KOPT-K1 (cell line): ENCODE data around the gene IRF2BPL.
"Not testable (repeated sequence)": the region's sequence is repeated elsewhere in the genome, so short reads cannot be mapped to it uniquely, and the experiment has no call there.

Experiments
- H3K27ac ChIP-seq: fragments of 200-600 bp; sonication (generic); 2 replicates; pipeline ENCODE4 v1.5.1; 2016; ENCODE audit warnings: antibody characterized with exemption, mild to moderate bottlenecking, low read depth, low read length; ENCODE audit not compliant: poor library complexity, severe bottlenecking
- H3K36me3 ChIP-seq: fragments of 200-600 bp; sonication (generic); 2 replicates; pipeline ENCODE4 v1.5.1; 2017; ENCODE audit warnings: antibody characterized with exemption, mild to moderate bottlenecking, low read length, moderate library complexity; ENCODE audit not compliant: insufficient read depth
- H3K9me3 ChIP-seq: fragments of 200-600 bp; sonication (generic); 2 replicates; pipeline ENCODE4 v1.5.1; 2017; ENCODE audit warnings: antibody characterized with exemption, low read length, mild to moderate bottlenecking; ENCODE audit not compliant: insufficient read depth, poor library complexity, severe bottlenecking

The IRF2BPL gene

DNA sequence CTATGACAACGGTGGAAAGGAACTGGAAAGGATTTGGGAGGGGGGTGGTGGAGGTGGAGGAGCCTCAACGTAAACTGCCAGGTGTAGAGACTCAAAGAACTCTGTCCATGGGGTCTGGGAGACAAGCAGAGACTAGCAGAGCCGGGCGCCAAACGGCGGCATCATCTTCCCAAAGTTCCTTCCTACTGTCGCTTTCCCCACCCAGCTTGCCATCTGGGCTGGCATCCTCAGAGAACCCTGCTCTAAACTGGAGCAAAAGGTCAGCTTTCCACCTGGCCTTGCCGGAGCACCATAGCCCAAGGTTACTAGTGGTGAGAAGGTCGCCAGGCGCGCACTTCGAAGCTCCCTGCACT is 4.0 kb upstream of the IRF2BPL start:
- H3K36me3 ChIP-seq: no peaks in the 10 kb centered on the region
- no peaks in the 10 kb centered on the region for H3K9me3 ChIP-seq
- H3K27ac ChIP-seq: peak overlapping the region; percentile 96

DNA sequence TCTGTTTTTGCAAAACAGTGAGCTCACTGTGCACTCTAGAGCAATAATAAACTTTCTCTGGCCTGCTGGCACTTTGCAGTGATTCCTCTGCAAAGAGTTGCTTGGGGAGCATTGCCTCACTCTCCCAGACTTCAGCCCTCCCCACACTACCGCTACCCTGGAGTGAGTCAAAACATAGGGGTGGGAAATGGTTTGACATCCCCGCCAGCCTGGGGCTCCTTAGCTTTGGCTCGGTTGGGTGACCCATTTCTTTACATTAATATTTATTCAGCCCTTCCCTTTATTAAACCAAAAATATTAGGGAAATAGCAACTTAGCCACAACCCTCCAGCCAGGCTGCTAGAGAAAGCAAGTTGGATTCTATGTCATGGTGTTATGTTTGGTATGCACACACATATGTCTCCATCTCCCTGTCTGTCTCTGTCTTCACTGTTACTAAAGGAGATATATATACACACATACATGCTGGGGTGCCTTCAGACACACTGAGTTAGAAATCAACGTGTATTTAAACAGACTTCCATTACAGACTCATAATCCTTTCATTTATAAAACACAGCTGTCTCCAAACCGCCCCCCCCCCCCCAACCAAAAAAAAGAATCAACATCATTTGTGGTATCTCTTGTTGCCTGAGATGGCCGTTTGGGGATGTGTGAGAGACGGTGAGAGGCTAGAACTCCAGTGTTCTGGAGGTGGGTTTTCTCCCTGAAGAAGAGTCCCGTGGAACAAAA is 3.4 kb upstream of the IRF2BPL start:
- Histone ChIP-seq H3K27ac (peak overlapping the region; percentile 96), H3K9me3 (no peaks in the 10 kb centered on the region), H3K36me3 (no peaks in the 10 kb centered on the region)

DNA sequence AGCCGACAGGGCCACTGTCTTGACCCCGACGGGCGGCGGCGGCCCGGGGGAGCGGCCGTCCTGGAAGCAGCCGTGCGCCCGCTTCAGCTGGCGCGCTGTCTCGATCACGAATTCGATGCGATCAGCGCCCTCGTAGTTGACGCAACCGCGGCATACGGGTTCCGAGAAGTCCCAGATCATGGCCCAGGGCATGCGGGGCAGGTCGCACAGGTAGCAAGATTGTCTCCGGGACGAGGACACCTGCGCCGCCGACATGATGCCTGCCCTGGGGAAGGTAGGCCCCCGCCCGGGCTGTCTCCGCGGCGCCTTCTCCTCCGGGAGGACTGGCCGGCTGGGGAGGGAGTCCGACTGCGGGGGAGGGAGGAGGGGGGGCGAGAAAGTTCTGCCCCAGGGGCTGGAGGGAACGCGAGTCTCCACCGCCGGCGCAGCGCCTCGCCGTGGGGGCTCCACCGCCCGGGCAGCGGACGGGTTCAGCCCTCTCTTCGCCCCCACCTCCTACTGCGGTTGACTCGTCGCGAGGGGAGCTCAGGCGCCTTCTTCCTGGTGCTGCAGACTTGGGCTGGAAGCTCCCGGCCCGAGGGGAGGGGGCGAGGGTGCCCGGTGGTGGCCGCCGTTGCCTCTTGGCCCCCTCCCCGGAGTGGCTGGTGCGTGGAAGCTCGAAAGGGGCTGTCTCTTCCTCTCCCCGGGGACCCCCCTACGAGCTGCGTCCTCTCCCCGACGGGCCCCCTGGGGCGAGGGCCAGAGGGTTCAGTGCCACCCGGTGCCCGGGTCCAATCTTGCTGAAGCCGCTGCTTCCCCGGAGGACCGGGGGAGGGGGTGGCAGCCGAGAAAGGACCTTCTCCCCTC is 747 bp downstream of the IRF2BPL start:
- no peaks in the 10 kb centered on the region for H3K9me3 ChIP-seq
- H3K27ac ChIP-seq: peak overlapping the region; percentile 94

DNA sequence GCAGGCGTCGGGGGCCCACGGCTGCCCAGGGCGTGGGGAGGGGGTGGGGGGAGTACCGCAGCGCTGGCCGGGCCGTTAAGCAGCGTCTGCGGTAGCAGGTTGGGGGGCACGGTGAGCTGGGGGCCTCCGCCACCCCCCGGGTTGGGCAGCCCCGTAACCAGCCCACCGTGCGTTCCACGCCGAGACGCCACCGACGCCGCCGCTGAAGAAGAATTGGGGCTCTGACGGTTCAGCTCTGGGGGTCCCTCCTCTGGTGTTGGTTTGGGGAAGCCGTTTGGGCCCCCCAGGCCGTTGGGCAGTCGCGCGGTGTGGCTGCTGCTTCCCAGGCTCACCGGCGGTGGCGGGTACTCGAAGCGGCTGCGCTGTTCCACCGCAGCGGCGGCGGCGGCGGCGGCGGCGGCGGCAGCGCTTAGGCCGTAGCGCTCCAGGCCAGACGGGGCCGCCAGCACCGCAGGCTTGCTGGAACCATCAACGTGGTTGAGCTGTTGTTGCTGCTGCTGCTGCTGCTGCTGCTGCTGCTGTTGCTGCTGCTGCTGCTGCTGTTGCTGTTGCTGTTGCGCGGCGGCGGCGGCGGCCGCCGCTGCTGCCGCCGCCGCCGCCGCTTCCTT is 1.5 kb downstream of the IRF2BPL start:
- Histone ChIP-seq H3K27ac (peak overlapping the region; percentile 94), H3K9me3 (no peaks in the 10 kb centered on the region), H3K36me3 (peaks cover 28% of the 10 kb centered on the region)

More for the DNA sequence above, 747 bp downstream of the IRF2BPL start:
- peaks cover 28% of the 10 kb centered on the region for H3K36me3 ChIP-seq

DNA sequence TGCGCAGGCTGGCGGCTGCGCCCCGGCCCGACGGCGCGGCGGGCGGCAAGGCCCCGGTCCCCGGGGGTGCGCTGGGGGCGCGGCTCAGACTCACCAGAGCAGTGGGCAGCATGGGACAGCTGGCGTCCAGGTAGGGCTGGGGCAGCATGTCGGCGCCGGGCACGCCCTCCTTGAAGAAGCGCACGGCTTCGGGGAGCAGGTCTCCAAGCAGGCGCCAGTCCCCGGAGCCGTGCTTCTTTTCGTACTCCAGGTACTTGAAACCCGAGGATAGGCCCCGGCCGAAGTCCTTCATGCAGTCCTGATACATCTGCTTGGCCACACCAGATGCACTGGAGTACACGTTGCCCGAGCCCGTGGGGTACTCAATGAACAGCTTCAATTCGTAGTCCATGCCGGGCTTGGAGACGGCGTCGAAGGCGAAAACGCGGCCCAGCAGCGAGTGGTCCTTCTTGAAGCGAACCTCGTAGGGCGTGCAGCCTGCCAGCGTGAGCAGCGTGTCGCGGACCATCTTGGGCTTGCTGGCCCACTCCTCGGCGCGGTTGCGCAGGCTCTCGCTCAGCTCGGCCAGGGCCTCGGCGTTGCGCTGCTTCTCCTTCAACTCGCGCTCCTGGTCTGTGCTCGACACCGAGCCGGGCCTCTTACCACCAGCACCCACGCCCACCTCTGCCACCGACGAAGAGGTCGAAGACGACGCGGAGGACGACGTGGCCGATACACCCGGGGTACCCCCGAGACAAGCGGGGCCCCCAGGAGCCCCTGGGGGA is 2.2 kb downstream of the IRF2BPL start:
- Histone ChIP-seq H3K36me3 (peaks cover 28% of the 10 kb centered on the region), H3K9me3 (no peaks in the 10 kb centered on the region), H3K27ac (peak overlapping the region; percentile 94)

DNA sequence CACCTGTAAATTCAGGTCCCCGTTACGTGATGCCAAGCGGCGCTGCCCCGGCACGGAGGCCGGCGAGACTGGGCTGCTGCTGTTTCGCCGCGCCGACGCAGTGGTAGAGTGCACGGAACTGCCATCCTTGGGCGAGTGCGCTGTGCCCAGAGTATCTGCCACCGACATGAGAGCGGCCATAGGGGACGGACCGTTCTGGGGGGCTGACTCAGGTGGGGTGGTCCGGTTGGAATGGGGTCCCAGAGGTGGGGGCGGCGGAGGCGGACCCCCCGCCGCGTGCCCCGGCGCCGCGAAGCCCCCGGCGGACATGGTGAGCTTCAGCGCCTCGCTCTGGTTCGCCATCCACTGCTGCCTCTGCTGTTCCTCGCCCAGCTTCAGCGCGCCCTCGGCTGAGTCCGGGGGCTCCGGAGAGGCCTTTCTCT is 2.8 kb downstream of the IRF2BPL start:
- Histone ChIP-seq H3K36me3 (peaks cover 28% of the 10 kb centered on the region), H3K27ac (no peak overlapping the region), H3K9me3 (no peaks in the 10 kb centered on the region)

DNA sequence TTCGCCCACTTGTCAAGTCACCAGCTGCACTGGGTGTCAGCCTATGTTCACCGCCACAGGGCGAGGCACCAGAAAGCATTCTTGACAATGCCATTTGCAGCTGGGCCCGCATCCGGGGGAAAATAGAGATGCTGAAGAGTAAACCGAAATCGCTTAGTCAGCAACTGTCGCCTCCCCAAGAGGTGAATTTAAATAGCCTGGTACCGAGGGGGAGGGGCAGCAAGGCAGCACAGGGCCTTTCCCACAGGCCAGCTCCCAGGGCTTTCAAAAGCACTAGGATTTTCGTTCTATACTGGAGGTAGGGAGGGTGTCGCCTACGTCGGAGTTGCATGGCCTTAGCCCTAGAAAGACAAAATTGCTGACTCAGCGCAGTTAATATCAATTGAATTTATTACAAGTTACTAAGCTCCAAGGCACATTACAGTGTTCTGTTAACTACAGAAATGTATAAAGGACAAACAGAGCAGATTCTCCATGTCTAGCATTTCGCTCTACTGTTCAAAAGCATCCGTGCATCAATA is 4.3 kb downstream of the IRF2BPL start:
- no peak overlapping the region for H3K27ac ChIP-seq
- no peaks in the 10 kb centered on the region for H3K9me3 ChIP-seq

DNA sequence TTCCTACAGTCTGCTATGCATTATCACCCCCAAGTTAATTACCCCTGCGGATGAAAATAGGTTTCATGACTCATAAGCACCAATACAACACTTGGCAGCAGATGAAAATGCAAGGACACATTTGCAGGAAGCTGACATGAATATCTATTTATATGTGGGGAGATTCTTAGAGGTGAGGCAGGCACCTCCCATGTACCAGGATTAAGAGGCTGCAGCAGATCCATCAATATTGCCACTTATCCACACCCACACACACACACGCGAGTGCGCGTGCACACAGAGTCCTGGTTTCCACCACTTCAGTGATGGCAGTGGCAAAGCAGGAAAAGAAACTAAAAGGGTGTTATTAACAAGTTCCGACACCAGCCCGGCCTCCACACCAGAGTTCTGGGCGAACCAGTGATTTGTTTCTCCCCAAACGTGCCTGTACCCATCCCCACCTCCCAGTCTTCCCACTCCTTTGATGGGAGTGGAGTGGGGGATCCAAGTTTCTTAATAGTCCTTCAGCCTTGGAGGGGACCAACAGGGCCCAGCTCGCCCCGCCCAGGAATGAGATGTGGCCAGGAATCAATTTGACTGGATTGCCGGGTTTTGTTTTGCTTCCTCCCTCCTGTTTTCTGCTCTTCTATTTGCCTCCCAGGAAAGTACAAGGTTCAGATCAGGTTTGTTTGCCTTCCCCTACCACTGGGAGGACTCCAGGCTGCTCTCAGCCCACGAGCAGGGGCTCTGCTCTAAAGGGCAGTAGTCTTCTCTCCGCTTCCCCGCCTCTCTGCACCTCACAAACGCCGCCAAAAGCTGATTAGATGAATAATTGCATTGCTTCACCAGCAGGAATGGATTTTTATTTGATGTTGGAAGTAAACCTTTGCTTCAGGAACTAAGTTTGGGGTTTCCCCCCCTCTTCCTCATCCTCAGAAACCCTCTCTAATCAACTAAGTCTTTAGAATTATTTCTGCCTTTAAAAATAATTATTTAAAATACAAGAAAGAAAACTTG is 5.2 kb downstream of the IRF2BPL start:
- H3K27ac ChIP-seq: no peak overlapping the region
- H3K9me3 ChIP-seq: no peaks in the 10 kb centered on the region
- H3K36me3 ChIP-seq: peaks cover 28% of the 10 kb centered on the region

More for the DNA sequence above, 4.3 kb downstream of the IRF2BPL start:
- H3K36me3 ChIP-seq: peaks cover 28% of the 10 kb centered on the region

DNA sequence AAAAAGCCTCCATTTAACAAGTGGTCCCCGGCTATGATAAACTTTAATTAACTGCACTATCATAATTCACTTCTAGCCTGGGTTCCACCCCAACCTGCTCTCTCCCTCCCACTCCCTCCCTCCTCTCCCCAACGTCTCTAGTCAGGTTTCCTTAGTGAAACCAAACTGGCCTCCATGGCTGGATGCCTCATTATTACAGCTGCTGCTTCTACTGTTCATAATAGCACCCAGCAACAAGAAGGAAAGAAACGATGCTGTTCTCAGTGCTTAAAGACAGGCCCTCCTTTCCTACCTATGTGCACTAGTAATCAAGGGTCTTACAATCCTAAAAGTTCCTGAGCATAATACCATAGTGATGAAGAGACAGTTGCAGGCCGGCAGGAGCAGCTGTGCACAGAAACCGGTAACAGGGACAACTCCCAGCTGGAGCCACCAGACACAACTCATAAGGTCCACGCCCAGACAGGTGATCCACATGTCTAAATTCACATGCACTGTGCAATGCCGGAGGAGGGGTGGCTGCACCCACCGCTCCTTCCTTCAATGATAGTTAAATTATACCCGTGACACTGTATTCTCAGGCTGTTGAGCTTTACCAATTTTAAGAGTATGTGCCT is 6.2 kb downstream of the IRF2BPL start:
- Histone ChIP-seq H3K36me3 (peaks cover 28% of the 10 kb centered on the region), H3K27ac (no peak overlapping the region), H3K9me3 (no peaks in the 10 kb centered on the region)

DNA sequence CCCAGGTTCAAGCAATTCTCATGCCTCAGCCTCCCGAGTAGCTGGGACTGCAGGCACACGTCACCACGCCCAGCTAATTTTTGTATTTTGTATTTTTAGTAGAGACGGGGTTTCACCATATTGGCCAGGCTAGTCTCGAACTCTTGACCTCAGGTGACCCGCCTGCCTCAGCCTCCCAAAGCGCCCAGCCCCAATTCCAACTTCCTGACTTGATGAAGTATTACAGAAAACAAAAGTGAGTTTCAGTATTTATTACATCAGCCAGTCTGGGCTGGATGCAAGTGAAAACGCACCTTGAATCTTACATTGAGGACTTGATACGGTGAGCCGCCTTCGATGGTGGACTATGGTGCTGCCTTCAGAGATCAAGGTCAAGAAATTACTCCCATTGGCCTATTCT is 7.1 kb downstream of the IRF2BPL start:
- not testable (repeated sequence) for H3K27ac ChIP-seq, H3K9me3 ChIP-seq

DNA sequence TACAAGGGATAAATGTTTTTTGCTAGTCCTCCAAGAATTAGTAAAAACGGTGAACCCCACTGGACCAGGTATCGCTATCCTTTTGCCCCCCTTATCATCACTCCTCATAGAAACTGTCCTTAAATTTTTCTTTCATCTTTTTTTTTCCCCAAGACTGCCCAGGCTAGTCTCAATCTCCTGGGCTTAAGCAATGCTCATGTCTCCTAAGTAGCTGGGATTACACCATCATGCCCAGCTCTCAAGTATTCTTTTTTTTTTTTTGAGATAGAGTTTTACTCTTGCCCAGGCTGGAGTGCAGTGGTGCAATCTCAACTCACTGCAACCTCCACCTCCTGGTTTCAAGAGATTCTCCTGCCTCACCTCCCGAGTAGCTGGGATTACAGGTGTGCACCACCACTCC is 9.7 kb downstream of the IRF2BPL start:
- H3K36me3 ChIP-seq: no peaks in the 10 kb centered on the region
- H3K27ac ChIP-seq: no peak overlapping the region
- no peaks in the 10 kb centered on the region for H3K9me3 ChIP-seq

More for the DNA sequence above, 7.1 kb downstream of the IRF2BPL start:
- peaks cover 26% of the 10 kb centered on the region for H3K36me3 ChIP-seq

DNA sequence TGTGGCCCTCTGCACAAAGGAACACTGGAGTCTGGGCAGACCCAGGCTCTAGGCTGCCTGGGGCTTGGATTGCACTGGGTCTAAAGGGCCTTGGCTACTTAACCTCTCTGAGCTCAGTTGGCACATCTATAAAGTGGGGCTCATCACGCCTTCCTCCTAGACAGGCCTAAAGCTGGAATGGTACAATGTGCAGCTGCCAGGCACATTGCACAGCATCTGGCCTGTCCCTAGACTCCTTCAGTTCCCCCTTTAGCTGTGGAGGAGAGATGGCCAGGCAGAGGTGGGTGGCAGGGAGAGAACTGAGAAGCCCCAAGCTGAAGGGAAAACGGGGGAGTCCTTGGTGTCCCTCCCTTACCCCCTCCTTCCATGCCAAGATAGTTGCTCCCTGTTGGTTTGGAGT is 10.8 kb downstream of the IRF2BPL start:
- H3K36me3 ChIP-seq: no peaks in the 10 kb centered on the region
- H3K27ac ChIP-seq: no peak overlapping the region
- H3K9me3 ChIP-seq: no peaks in the 10 kb centered on the region

DNA sequence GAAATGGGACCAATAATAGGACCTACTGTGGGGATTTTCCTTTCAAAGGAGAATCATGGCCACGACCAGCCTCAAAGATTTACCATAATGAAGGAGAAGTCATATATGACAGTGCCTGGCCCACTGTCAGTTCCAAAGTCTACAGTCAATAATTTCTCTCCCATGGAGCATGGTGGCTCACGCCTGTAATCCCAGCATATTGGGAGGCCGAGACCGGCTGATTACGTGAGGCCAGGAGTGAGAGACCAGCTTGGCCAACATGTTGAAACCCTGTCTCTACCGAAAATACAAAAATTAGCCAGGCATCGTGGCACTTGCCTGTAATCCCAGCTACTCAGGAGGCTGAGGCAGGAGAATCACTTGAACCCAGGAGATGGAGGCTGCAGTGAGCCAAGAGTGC is 13.8 kb downstream of the IRF2BPL start:
- no peaks in the 10 kb centered on the region for H3K9me3 ChIP-seq
- H3K36me3 ChIP-seq: no peaks in the 10 kb centered on the region

More for the DNA sequence above, 13.8 kb downstream of the IRF2BPL start:
- no peak overlapping the region for H3K27ac ChIP-seq
